GM13977 (cell line): ENCODE data around the gene MBNL1.

Experiments used
- DNase-seq: peaks from one replicate; pipeline ENCODE4 v3.0.0; 2012; ENCODE audit warnings: low spot score
- CTCF ChIP-seq: IDR thresholded peaks from 2 replicates; pipeline ENCODE4 v1.5.1; 2012; ENCODE audit warnings: mild to moderate bottlenecking, control low read depth; ENCODE audit not compliant: insufficient read depth; ENCODE audit errors: extremely low read depth, missing control alignments
- in situ Hi-C: fragments of 300-500 bp; cut with MboI; formaldehyde crosslinking; loops from one replicate; pipeline ENCODE4 v1.12.0; 2022; ENCODE audit warnings: low sequenced_read_pairs, low pct_unique_long_range_greater_than_20kb, mixed read lengths, inconsistent platforms; ENCODE audit not compliant: unreplicated experiment

MBNL1 gene

GRCh38 chr3:152268555-152269055, at the start of gene MBNL1:
MBNL1 (plus strand) TSS chr3:152268929; CDS start chr3:152300194, 31,265 bp downstream.
- in situ Hi-C loops, result no loop called here
- DNase-seq, result peak; percentile 67
- no peak for TF ChIP-seq CTCF

DNA sequence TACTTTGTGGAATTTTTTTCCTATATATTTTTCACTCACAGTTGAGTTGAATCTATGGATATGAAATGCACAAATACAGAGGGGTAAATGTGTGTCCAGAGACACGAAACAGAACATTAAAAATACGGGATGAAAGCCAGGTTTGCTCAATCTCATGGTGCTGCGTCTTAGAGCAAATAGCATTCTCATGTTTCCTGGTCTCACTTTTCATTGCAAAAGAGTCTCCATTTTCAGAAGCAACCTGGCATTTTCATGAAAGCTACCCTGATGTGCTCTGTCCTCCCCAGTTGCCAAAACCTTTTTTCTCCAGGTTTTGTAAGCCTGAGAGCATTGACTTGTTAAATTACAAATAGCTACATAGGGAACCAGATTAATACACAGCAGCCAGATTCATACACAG, 49.5 kb upstream of the MBNL1 start:
- TF ChIP-seq CTCF, result no peak
- in situ Hi-C loops, result no loop called here

GRCh38 chr3:152219769-152220255, 48.9 kb upstream of the MBNL1 start:
- TF ChIP-seq CTCF, result no peak
- in situ Hi-C loops, result no loop called here
- no peak for DNase-seq

More for the DNA sequence above, 49.5 kb upstream of the MBNL1 start:
- no peak for DNase-seq

GRCh38 chr3:152222327-152222726, 46.4 kb upstream of the MBNL1 start:
- TF ChIP-seq CTCF, result no peak
- no peak for DNase-seq
- in situ Hi-C loops, result no loop called here

- in situ Hi-C loops, result no loop called here
- no peak for DNase-seq
- no peak for TF ChIP-seq CTCF
Measured at GRCh38 chr3:152225201-152225600, 43.5 kb upstream of the MBNL1 start.

GRCh38 chr3:152226176-152226575, 42.6 kb upstream of the MBNL1 start:
- in situ Hi-C loops, result no loop called here
- TF ChIP-seq CTCF, result no peak

More at GRCh38 chr3:152226176-152226575, 42.6 kb upstream of the MBNL1 start:
- no peak for DNase-seq
